ENCODE results near the gene CDR2. TPM values are rescaled to one million over a fixed set of nuclear protein-coding genes. Genes with fewer than 3 reads are reported as not detected.
A peak's percentile ranks its signal among the peaks of the same experiment; 100 is the strongest.

Gene CDR2
- total and polyA plus RNA-seq, 2 of the 13 experiments (the other 11 are each of a cell fraction or from before 2014, with no cell fraction given) = 59.0 to 78.9 TPM

DNA sequence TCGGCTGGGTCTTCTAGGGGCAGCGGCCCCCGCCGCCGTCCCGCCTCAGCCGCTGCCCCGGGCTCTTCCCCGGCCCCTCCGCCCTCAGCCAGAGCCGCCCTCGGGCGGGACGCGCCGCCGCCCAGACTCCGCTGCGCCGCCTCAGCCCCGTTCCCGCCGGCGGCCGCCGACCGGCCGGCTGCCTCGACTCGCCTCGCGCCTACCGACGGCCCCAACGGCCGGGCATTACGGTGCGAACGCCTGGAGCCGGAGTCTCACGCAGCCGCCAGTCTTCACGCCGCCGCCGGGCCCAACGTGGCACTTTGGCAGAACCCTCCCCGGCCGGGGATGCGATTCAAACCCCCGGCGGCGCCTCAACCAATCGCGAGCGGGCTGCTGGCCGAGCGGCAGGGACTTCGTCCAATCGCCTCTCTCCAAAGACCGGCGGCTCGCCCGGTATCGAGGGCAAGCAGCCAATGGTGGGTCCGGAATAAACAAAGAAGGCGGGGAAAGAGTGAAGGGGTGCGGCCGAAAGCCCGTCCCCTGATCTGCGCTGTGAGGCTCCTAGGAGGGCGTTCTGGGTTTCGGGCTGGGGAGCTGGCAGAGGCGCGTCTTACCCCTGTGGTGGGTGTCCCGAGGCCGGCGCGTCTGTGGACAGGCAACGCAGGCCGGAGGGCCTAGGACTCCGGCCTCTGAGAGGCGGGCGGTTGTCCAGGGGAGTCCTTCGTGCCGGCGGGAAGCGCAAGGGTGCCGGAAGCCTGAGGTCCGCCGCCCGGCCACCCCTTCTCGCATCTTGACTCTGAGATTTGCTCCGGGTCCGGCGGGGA is at the start of gene CDR2 (continued):
- TF ChIP-seq, protein P1, sequence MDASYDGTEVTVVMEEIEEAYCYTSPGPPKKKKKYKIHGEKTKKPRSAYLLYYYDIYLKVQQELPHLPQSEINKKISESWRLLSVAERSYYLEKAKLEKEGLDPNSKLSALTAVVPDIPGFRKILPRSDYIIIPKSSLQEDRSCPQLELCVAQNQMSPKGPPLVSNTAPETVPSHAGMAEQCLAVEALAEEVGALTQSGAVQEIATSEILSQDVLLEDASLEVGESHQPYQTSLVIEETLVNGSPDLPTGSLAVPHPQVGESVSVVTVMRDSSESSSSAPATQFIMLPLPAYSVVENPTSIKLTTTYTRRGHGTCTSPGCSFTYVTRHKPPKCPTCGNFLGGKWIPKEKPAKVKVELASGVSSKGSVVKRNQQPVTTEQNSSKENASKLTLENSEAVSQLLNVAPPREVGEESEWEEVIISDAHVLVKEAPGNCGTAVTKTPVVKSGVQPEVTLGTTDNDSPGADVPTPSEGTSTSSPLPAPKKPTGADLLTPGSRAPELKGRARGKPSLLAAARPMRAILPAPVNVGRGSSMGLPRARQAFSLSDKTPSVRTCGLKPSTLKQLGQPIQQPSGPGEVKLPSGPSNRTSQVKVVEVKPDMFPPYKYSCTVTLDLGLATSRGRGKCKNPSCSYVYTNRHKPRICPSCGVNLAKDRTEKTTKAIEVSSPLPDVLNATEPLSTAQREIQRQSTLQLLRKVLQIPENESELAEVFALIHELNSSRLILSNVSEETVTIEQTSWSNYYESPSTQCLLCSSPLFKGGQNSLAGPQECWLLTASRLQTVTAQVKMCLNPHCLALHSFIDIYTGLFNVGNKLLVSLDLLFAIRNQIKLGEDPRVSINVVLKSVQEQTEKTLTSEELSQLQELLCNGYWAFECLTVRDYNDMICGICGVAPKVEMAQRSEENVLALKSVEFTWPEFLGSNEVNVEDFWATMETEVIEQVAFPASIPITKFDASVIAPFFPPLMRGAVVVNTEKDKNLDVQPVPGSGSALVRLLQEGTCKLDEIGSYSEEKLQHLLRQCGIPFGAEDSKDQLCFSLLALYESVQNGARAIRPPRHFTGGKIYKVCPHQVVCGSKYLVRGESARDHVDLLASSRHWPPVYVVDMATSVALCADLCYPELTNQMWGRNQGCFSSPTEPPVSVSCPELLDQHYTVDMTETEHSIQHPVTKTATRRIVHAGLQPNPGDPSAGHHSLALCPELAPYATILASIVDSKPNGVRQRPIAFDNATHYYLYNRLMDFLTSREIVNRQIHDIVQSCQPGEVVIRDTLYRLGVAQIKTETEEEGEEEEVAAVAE (CRISPR knock-in tag; IDR thresholded peaks at IDR 0.05; ENCODE audit: borderline replicate concordance) = peak; percentile 77
- TF ChIP-seq ZFP82 (CRISPR knock-in tag; IDR thresholded peaks at IDR 0.05; ENCODE audit: borderline replicate concordance) (no peak), SP140L (CRISPR knock-in tag; IDR thresholded peaks at IDR 0.05; ENCODE audit: borderline replicate concordance) (no peak), TBX3 (IDR thresholded peaks at IDR 0.05; ENCODE audit: borderline replicate concordance) (no peak), ZBTB8A (CRISPR knock-in tag; IDR thresholded peaks at IDR 0.05; ENCODE audit: borderline replicate concordance, low read depth) (no peak; the same call in 1 of the 2 replicates), ATF1 (CRISPR knock-in tag; IDR thresholded peaks at IDR 0.05) (peak; percentile 66), GPN1 (CRISPR knock-in tag; IDR thresholded peaks at IDR 0.05; ENCODE audit: borderline replicate concordance) (no peak), ZNF430 (CRISPR knock-in tag; IDR thresholded peaks at IDR 0.05) (peak; percentile 93), ZNF777 (CRISPR knock-in tag; IDR thresholded peaks at IDR 0.05) (peak; percentile 81), ZFX (CRISPR knock-in tag; IDR thresholded peaks at IDR 0.05; ENCODE audit: low read depth) (peak; percentile 87), MIXL1 (CRISPR knock-in tag; IDR thresholded peaks at IDR 0.05) (peak; percentile 70), ZNF841 (CRISPR knock-in tag; IDR thresholded peaks at IDR 0.05; ENCODE audit: borderline replicate concordance) (no peak), FOXA3 (CRISPR knock-in tag; IDR thresholded peaks at IDR 0.05) (no peak; the same call in 1 of the 2 replicates), ERF (CRISPR knock-in tag; IDR thresholded peaks at IDR 0.05) (peak; percentile 80; the same call in 1 of the 2 replicates), ARHGAP35 (CRISPR knock-in tag; IDR thresholded peaks at IDR 0.05; ENCODE audit: borderline replicate concordance) (no peak), HMG20B (CRISPR knock-in tag; conservative IDR thresholded peaks at IDR 0.05) (no peak), TARDBP (CRISPR knock-in tag; IDR thresholded peaks at IDR 0.05) (no peak; the same call in 1 of the 2 replicates), SMAD9 (CRISPR knock-in tag; IDR thresholded peaks at IDR 0.05) (no peak; the same call in none of the 2 replicates), ZNF83 (CRISPR knock-in tag; IDR thresholded peaks at IDR 0.05; ENCODE audit: borderline replicate concordance) (no peak), NR2F1 (CRISPR knock-in tag; IDR thresholded peaks at IDR 0.05) (no peak), PCBP1 (IDR thresholded peaks at IDR 0.05; ENCODE audit: borderline replicate concordance, low read depth, low read length) (0 out of 2 replicates have a peak, but pooled peaks have one; percentile 89)
- TF ChIP-seq, protein P2, sequence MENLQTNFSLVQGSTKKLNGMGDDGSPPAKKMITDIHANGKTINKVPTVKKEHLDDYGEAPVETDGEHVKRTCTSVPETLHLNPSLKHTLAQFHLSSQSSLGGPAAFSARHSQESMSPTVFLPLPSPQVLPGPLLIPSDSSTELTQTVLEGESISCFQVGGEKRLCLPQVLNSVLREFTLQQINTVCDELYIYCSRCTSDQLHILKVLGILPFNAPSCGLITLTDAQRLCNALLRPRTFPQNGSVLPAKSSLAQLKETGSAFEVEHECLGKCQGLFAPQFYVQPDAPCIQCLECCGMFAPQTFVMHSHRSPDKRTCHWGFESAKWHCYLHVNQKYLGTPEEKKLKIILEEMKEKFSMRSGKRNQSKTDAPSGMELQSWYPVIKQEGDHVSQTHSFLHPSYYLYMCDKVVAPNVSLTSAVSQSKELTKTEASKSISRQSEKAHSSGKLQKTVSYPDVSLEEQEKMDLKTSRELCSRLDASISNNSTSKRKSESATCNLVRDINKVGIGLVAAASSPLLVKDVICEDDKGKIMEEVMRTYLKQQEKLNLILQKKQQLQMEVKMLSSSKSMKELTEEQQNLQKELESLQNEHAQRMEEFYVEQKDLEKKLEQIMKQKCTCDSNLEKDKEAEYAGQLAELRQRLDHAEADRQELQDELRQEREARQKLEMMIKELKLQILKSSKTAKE (CRISPR knock-in tag; IDR thresholded peaks at IDR 0.05; ENCODE audit: borderline replicate concordance) = no peak
- TF ChIP-seq, protein P3, sequence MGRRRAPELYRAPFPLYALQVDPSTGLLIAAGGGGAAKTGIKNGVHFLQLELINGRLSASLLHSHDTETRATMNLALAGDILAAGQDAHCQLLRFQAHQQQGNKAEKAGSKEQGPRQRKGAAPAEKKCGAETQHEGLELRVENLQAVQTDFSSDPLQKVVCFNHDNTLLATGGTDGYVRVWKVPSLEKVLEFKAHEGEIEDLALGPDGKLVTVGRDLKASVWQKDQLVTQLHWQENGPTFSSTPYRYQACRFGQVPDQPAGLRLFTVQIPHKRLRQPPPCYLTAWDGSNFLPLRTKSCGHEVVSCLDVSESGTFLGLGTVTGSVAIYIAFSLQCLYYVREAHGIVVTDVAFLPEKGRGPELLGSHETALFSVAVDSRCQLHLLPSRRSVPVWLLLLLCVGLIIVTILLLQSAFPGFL (CRISPR knock-in tag; IDR thresholded peaks at IDR 0.05) = 0 out of 2 replicates have a peak, but pooled peaks have one; percentile 29

Data from HepG2 (cell line).